NCI-H146 treated with DMSO at 0.1 percent for 48 hours (cell line): ENCODE measurements around the gene COL9A2.

ENCODE experiments used
- DNase-seq: peaks from one replicate; lab custom pipeline; 2025; ENCODE audit not compliant: unreplicated experiment; lab: John Stamatoyannopoulos, UW

The COL9A2 gene

DNA sequence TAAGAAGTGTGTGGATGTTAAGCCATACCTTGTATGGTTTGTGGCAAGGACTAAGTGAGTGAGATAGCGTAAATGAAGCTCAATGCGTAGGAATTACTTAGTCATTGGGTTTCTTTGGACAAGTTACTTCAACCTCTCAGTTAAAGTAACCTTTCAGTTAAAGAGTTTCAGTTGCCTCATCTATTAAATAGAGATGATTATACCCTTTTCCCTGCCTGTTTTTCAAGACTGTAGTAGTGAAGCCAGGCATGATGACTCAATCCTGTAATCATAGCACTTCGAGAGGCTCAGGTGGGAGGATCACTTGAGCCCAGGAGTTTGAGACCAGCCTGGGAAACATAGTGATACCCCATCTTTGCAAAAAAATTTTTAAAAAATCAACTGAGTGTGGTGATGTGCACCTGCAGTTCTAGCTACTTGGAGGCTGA, 52.7 kb downstream of the COL9A2 start:
- no peak for DNase-seq

DNA sequence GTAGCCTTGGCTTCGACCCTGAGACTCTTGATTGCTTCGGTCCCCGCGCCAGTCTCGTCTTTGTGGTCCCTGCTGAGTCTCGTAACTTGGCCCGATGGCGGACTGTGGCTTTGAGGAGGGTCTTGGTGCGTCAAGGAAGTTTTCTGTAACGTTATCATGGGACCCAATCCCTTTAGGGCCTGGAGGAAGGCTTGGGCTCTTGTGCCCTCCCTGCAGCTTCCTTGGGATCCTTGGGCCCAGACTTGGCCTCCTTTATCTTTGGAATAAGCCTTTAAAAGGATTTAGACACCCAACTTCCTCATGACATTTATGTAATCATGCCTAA, 58.7 kb downstream of the COL9A2 start:
- no peak for DNase-seq

DNA sequence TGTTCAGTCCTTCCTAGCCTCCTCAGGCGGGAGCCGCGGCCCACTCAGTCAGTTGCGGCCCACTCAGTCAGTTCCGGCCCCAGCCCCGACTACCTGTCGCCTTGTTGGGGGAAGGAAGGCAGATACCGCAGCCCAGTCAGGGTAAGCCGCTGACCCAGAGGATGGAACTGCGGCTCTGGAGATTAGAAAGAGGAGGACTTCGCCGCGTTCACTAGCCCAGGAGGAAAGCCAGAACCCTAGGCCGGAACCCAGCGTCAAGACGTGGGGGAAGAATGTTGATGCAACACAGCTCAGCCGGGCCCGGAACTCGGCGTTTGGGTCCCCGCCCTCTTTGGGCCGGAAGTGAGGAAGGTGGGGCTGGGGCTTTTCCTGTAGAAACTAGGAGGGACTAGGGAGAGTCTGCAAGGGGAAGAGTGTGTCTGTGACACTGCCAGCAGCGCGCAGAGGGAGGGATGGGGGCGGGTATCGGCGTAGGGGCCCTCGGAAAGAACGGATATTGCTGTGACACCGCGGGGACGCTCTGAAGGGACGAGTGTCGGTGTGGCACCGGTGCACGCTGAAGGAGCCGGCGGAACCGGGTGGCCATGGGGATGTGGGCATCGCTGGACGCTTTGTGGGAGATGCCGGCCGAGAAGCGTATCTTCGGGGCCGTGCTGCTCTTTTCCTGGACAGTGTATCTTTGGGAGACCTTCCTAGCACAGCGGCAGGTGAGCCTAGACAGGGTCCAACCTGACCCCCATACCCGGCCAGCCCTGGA, 59.2 kb downstream of the COL9A2 start, which contains the start of gene ZMPSTE24:
TSS of gene ZMPSTE24 (plus strand) at position 549 of the 757 bp plus-strand sequence. CDS start at position 585, 36 bp downstream.
- DNase-seq = peak; percentile 86

DNA sequence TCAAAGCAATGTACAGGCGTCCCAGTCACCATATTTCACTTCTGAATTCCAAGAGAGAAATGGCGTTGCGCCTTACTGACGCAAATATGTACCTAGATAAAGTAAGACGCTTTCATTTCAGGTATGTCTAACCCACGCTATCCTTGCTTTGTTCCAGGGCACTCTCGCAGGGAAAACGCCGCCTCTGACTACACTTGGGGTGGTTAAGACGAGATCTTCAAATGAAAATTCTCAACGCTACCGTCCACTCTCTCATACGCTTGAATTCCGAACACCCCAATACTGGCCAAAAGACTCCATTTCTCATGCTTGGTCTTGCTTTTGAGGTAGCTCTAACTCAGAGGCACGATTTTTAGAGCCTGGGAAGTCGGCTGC, 59.8 kb downstream of the COL9A2 start:
- DNase-seq = peak; percentile 32

DNA sequence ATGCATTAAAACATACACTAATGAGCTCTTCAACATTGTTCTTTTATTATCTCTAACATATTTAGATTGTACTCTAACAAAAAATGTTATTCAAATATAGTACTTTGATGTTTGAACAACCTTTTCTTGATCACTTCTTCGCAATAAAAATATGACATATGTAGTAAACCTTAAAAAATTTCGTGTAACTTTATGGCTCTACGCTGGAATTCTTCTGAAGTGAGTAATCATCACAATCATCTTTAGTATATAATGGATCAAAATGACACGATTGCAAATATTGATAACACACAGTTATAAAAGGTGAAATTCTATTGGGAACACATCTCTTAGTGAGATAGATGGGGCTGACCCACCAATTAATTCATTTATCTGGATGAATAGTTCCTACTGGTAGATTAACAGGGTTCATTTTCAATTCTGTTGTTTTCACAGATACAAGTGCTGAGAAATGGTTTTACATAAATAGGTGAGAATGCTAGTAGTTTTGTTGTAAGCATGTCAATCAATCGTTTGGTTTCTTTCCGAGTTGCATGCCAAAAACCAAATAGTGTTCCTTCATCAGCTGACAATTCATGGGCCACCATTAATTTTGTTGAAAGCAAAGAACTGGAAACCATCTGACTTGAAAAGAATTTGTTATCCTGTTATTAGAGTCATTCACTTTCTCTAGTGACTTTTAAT, 60.5 kb downstream of the COL9A2 start:
- no peak for DNase-seq

DNA sequence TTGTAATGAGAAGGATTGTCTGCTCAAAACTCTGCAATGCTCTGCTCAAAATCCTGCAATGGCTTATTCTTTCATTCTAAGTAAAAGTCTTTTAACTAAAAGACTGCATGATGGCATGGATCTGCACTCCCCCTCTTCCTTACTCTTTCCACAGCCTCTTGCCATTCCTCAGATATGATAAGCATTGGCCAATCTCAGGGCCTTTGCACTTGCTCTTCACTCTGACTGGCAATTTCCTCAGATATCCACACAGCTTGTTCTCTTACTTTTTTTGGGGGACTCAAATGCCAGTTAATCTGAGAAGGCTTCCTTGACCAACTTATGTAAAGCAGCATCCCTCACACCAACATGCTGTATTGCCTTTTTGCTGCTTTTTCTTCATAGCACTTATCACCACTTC, 61.9 kb downstream of the COL9A2 start:
- DNase-seq = no peak

DNA sequence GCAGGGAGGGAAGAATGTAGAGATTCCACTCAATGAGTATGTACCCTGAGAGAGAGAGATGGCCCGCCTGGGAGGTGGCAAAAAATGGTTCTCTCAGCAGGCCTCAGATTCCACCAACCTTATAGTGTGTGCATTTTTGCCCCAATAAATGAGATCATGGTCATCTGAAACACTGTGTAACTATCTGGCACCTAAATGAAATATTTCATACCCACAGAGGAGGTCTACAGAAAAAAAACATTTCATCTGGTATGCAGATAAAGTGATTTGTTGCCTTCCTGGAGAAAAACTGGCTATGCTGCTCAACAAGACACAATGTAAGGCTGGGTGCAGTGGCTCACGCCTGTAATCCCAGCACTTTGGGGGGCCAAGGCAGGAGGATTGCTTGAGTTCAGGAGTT, 64.5 kb downstream of the COL9A2 start:
- DNase-seq = no peak

DNA sequence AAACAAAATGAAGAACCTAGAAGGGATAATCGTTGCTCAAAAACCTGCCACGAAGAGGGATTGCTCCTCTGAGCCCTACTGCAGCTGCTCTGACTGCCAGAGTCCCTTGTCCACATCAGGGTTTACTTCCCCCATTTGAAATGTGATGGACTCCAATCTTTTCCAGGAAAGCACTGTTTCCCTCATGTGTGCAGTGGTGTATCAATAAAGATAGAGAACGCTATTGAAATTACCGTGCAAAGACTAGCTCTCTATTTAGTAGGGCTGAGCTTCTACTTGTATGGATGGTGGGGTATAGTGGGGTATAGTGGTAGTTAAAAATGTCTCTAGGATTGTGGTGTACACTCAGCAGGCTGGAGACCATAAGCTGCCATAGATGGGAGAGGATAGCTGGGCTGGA, 65.6 kb downstream of the COL9A2 start:
- no peak for DNase-seq
